IPS DF 19.7 (cell line): ENCODE results near the gene AGBL3.
"Not testable (repeated sequence)": the region's sequence is repeated elsewhere in the genome, so short reads cannot be mapped to it uniquely, and the experiment has no call there.

ENCODE experiments used
- DNase-seq: peaks from one replicate; pipeline ENCODE4 v3.0.0-alpha.2; 2013; ENCODE audit warnings: low read depth, low spot score

Gene AGBL3

DNA sequence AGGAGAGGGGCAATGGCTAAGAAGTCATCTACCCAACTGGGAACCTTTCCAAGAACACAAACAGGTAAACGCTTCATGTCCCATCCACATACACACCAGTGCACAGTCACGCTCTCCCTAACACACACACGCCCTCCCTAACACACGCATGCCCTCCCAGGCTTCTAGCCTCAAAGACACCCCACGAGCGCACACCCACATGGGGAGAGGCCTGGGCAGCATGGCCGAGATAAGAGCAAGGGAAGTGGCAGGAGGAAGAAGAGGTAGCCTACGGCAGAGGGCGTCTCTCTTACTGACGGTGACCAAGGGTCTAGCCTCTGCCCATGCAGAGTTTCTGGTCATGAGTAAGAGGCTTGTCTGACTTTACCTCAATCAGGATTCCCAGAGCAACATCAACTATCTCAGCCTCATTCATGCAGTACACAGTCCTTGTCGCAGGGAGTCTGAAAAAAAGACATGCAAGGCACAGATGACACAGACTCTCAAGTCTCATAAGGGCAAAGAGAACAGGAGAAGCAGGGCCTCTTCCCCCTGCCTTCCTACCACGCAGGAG lies 181.1 kb downstream of the AGBL3 start:
- DNase-seq: no peak

DNA sequence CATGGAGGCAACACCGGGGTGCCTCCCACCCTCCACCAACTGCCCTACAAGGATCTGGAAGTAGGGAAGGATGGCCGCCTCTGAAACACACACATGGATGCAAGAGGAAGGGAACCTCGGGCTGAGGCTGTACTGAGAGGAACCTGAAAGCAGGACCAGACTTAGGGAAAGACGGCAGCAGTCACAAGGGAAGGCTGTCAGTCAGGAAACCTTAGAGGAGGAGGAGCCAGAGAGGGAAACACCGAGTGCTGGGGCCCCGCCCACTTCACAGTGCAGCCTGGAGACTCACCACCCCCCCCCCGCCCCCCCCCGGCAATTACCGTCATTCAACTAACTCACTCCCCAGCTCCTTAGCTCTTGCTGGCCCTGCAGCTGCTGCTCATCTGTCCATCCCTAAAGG lies 181.7 kb downstream of the AGBL3 start:
- DNase-seq: no peak

DNA sequence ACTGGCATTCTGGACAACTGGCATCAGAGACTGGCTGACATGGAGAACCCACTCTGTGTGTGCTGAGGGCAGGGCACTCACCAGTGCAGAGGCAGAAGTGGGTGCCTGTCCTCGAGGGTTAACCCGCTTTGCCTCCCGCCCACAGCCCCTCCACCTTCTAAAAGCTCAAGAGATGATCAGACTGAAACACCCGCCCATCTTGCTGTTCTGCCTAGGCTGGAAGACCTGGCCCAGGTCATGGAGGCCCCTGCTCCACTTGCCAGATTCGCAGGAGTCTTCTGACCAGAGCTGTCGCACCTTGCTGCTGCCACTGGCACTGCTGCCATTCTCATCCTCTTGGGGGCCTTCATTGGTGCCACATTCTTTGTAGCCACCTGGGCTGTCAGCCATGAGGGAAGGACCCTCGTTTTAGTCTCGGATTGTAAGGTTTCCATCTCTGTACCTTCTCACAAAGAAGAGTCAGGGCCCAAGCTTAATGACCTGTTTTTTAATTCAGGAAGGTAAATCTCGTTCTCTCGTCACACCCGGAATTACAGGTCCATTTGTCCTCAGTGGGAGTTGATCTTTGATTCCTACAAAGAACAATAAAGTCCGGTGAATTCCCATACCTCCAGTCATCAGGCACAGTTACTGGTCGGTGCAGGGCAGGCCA lies 182.3 kb downstream of the AGBL3 start:
- no peak for DNase-seq

DNA sequence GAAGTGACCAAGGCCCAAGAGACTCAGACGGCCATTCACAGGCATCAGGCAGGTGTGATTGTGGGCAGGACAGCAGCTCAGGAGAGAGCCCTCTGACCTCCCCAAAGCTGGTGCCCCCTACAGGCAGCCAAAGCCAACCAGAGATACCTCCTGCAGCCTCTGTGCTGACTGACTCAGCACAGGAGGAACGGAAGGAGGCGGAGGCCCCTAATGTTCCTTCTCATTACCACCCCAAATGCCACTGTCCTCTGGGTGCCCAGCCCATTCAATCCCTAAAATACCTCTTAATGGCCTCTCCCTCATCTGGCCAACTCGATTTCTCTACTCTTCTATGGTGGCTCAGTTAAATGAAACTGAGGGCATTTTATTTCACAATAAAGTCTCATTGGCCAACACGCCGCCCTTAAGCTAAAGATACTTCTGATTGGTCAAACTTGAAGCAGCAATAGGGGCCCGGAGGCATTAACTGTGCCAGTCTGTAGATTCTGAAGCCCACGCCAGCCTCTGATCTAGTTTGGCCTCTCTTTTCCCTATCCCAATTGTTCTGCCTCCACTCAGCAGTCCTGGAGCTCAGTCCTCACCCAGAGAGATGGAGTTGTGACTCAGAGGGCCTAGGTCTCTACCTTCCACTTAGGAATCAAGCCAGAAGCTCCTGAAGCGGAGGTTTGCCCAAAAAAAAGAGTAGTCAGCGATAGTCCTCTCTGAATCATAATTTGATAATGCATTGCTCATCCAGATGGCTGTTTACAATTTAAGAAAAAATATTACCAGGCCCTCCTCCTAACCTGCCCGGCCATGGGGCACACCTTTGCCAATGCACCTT lies 183.0 kb downstream of the AGBL3 start:
- no peak for DNase-seq

DNA sequence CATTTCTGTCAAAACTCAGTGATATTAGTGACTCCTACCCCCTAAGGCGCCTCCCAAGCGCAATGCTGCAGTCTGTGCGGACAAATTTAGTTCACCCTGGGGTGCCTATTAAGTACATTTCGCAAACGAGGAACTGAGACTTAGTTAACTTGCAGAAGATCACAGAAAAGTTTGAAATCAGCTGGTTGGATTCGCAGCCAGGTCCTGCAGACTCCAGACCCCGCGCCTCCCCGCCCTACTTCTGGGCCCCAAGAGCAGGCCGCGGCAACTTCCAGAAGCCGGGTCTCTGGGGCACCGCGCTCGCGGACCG lies 183.6 kb downstream of the AGBL3 start:
- DNase-seq: no peak

DNA sequence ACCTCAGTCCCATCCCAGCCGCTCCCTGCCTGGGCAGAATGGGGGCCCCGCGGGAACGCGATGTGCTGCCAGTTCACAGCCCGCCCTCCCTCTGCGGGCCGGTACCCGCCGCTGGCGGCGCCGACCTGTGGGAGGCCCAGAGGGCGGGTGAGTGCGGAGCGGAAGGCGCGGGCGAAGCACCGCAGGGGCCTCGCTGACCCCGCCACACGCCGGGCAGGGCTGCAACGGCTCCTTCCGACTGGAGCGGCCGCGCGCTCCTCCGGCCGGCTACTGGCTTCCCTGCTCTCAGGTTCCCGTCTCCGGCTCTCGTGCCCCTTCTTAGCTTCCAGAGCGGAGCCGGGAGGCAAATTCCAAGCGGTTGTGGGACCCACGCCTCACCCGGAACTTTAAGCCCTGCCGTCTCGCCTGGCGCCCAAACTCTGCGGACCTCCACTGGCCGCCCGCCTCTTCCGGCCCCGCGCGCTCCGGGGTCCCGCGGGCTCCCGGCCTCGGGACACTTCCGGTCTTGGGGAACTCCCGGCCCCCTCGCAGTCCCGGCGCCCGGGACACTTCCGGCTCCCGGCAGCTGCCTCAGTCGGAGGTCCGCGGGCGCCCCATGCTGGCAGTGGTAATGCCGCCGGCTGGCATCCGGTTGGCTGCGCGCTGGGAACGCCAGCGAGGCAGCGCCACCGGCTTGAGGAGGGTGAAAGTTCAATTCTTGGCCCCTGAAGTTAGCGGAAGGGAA lies 184.1 kb downstream of the AGBL3 start, which contains the start of gene CYREN:
Gene CYREN (minus strand): TSS at position 434 of the 724 bp plus-strand sequence. CDS start 1,785 bp downstream, outside the sequence.
- peak; percentile 54 for DNase-seq

DNA sequence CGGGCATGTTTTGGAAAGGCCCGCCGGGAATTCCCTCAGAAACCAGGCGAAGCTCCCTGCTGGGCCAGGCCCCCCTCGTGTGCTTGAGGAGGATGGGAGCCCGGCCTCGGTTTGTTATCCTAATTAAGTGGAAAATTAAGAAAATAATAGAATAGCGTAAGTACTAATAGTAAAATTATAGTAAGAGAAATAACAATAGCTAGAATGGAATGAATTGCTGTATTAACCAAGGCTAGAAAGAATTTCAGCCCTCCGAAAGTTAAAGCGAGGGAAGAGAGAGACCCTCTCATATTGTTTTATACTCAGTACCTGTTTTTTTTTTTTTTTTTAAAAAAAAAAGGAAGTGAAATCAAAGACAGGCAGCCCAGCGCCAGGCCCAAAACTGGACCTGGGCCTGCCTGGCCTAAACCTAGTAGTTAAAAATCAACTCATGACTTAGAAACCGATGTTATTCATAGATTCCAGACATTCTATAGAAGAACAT lies 184.7 kb downstream of the AGBL3 start:
- not testable (repeated sequence) for DNase-seq

DNA sequence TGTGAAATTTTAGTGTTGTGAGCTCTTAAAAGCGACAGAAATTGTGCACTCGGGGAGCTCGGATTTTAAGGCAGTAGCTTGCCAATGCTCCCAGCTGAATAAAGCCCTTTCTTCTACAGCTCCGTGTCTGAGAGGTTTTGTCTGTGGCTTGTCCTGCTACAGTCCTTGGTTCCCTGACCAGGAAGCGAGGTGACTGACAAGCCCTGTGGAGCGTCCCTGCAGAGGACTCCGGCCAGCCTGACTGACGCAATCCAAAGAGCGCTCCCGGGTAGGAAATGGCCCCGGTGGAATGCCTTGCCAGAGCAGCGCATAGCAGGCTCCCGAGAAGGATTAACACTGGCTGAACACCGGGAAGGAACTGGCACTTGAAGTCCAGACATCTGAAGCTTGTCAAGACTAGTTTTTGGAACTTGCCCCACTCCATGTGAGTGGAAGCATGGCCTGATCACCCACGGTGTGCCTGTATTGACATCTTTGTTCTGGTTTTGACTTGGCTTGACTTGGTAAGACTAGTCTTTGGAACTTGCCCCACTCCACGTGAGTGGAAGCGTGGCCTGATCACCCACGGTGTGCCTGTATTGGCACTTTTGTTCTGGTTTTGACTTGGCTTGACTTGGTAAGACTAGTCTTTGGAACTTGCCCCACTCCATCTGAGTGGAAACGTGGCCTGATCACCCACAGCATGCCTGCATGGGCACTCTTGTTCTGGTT lies 185.4 kb downstream of the AGBL3 start:
- DNase-seq: not testable (repeated sequence)

DNA sequence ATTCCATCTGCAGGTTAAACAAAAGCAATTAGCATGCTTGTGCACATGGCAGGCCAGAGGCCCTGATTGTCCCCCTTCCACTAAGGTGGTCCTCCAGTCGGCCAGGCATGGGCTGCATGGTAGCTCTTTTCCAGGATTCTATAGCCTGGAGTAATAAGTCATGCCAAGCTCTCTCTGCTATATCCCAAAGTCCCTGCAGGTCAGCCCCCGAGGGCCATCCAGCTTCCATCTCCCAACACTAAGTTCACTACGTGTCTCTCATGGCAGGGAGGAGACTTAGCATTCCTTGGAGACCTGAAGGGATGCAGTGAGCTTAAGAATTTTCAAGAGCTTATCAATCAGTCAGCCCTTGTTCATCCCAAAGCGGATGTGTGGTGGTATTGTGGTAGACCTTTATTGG lies 187.6 kb downstream of the AGBL3 start:
- DNase-seq: not testable (repeated sequence)

DNA sequence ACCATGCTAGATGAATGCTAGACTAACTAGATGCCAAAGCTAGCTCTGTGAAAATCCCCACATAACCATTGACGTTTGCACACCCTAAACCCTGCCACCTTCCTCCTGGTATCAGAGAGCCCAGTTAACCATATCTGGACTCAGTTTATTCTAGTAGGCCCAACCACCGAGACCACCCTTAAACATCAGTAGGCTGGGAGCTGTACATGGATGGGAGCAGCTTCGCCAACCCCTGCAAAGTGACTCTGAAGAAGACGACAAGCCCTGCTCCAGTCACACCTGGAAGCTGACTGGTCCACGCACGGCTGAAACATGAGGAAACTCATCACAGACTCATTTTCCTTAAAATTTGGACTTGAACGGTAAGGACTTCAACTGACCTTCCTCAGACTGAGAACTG lies 188.6 kb downstream of the AGBL3 start:
- no peak for DNase-seq

DNA sequence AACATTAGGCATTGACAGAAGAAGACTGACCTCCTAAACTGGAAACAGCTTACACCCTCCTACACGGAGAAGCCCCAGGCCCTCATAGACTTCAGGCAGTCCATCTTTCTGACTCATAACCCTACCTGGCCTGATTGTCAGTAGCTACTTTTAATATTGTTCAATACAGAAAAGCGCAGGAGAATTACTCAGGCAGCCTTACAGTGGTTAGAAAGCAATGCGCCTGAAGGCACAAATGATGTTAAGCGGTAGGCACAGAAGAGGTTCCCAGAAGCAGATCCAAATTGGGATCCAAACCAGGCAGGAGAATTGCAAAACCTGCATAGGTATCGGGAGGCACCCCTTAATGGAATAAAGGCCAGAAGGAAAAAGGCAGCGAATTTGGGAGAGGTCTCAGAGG lies 189.6 kb downstream of the AGBL3 start:
- no peak for DNase-seq

DNA sequence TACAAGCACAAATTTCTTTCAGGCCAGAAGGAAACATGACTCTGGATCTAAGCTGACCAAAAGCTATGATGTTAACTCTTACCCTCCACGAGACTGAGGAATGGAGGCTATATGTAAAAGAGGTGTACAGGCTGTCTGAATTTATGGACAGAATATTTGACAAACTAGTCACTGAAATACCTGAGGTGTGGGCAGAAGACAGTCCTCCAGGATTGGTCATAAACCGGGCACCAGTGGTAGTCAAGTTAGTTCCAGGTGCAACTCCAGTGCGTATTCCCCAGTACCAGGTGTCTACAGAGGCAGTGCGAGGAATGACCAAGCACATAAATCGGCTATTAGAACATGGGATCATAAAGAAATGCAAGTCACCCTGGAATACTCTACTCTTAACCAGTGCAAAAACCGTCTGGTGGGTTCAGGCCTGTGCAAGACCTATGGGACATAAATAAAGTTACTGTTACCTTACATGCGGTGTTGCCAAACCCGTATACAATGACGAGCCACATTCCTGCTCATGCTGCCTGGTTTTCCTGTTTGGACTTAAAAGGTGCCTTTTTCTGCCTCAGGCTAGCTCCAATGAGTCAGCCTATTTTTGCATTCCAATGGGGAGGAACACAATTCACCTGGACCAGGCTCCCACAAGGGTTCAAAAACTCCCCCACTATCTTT lies 190.9 kb downstream of the AGBL3 start:
- DNase-seq: peak; percentile 50

DNA sequence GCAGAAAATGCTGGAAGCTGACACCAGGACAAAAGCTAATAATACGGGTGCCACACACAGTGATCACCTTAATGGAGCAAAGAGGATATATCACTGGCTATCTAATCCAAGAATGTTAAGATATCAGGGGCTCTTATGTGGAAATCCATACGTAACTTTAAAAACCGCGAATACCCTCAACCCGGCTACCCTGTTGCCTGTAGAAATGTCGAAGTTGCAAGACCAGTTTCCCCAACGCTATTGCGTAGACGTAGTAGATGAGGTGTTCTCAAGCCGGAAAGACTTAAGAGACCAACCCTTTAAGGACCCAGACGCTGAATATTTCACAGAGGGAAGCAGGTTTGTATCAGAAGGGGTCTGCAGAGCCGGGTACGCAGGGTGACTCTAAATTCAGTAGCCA lies 192.1 kb downstream of the AGBL3 start:
- DNase-seq: no peak

DNA sequence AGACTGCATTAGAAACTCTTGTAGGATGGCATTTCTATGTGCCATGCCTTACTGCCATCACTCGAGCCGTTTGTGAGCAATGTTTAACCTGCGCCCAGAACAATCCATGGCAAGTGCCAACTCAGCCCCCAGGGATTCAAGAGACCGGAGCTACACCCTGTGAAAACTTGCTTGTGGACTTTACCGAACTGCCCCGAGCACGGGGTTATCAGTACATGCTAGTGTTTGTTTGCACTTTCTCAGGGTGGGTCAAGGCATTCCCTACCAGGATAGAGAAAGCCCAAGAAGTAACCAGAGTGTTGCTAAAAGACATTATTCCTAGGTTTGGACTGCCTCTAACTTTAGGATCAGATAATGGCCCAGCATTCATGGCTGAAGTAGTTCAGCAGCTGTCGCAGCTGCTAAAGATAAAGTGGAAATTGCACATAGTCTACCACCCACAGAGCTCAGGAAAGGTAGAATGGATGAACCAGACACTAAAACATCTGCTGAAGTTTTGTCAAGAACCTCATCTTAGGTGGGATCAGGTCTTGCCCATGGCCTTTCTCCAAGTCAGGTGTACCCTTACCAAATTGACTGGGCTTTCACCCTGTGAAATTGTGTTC lies 193.1 kb downstream of the AGBL3 start:
- no peak for DNase-seq

DNA sequence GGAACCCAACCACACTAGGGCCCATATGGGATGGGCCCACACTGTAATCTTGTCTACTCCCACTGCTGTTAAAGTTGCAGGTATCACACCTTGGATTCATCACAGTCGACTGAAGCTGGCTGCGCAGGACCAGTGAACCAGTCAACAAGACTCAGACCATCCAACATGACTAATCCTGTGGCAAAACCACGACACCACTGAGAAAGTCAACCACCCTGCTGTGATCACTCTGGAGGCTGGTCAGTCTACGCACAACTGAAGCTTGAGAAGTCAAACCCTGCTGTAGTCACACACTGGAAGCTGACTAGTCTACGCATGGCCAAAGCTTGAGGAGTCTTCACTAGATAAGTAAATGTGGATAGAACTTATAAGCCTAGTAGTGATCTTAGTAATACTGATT lies 193.8 kb downstream of the AGBL3 start:
- DNase-seq: no peak

DNA sequence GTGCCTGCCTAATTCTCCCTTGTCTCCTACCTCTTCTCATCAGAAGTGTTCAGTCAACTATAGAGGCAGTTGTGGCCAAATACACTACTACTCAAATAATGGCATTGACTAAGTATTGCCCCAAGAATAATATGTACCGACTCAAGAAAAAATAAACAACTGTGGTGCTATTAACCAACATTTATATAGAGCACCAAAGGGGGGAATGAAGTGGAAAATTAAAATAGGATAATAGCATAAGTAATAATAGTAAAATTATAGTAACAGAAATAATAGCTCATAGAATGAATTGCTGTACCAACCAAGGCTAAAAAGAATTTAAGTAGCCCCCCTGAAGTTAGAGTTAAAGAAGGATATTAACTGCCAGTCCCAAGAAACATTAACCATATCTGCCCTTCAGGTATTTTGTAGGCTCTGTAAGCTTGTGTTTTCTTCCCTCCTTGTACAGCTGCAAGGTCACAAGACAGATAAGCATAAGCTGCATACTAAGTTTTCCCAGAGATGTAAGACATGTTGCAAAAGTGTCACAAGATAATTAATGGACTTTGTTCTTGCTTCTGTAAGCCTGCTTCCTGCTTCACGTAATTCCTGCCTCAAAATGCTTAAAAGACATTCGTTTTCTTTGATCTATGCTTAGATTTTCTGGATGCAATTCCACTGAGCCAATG lies 195.1 kb downstream of the AGBL3 start:
- no peak for DNase-seq

DNA sequence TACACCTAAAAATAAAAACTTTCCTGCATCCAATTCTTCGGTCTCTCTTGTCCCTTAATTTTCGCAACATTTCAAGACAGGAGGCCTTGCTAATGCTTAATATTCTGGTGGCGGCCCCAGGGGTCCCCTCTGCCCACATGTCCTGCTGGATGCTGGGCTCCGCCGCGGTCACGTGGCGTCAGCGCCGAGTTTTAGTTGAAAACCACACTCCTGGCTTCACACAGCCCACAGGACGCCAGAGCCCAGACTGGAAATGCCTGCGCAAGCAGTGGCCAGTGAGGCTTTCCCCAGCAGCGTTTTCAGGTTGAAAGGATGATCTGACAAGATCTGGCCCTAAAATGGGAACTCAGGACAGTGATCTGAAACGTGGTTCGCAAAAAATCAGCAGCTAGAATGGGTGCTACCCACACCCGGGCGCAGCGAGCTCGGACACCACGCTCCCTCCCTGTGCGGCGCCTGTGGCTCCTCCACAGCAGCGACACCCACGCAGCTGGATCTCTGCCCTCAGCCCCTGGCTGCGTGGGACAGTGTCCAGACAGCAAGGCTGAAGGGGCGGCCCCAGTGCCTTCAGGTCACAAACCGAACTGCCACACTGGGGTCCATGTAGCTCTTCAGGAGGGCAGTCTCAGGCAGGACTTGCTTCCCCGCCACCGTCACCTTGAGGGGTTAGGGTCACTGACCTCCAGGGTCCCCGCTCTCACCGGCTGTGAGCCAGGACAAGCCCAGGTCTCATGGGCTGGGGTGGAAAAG lies 195.8 kb downstream of the AGBL3 start:
- DNase-seq: no peak

DNA sequence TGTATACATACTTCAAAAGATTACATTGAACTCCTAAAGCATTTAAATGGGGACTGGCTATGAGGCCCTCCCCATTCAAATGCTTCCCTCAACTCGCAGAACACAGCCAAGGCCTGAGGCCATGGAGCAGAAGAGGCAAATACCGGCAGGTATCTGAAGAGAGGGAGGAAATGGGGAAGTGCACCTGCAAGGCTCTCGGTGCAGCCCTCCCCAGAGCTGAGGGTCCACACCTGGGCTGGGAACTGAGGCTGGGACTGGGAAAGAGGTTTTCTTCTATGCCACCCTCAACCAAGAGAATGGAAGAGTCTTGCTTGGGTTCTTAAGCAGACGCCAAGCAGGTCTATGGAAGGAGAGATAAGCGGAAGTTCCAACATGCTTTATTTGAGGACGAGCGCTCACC lies 197.2 kb downstream of the AGBL3 start:
- DNase-seq: no peak

DNA sequence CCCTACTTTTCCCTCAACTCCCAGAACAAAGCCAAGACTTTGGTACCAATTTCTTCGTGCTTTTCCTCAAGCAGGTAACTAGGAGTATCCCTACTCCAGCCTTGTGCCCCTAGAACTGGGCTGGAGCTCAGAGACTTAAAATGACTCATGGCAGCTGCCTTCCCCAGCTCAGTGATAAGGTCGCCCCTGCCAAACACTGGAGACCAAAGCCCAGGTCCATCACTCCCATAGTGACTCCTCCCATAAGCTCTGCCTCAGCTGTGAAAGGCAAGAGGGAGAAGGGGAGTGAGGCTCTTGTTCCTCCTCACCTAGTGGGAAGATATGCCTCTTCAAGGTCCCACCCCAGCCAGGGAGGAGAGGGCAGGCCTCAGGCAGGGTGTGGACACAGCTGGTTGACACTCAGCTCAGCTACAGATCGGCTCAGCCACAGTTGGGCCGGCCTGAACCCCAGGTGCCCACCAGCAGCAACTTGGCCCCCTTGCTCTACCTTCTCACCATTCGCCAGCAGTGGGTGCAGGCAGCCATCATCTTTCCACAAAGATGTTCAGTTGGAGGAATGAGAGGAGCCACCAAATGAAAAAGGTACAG lies 198.0 kb downstream of the AGBL3 start:
- DNase-seq: no peak
